PC-9 (cell line): ENCODE results near the gene BTNL8. TPM values are rescaled to one million over a fixed set of nuclear protein-coding genes. Genes with fewer than 3 reads are reported as not detected.
A peak's percentile ranks its signal among the peaks of the same experiment; 100 is the strongest.

ENCODE experiments used
- Bru-seq: library from RNA; stranded (reverse); fragments of 400-500 nt; gene quantifications from one replicate; lab custom pipeline; 2021; lab: Mats Ljungman, UMichigan
- BruChase-seq, 2 experiments: library from RNA; stranded (reverse); fragments of 400-500 nt; gene quantifications; one replicate each; lab custom pipeline; 2021; lab: Mats Ljungman, UMichigan
- BruUV-seq: library from RNA; stranded (reverse); fragments of 400-500 nt; replicated peaks from 2 replicates; lab custom pipeline; 2021; lab: Mats Ljungman, UMichigan
- CTCF ChIA-PET: fragments of 300-600 bp; sonication (Branson Sonifier 250); formaldehyde crosslinking; loops from one replicate; lab custom pipeline; 2022; ENCODE audit warnings: antibody characterized with exemption; lab: Charles Lee
- POLR2A ChIA-PET: fragments of 300-600 bp; sonication (Branson Sonifier 250); formaldehyde crosslinking; loops from one replicate; lab custom pipeline; 2022; ENCODE audit warnings: antibody characterized with exemption; ENCODE audit not compliant: unreplicated experiment; lab: Charles Lee
- DNase-seq, 2 experiments: peaks; one replicate each; pipeline versions ENCODE4 v3.0.0 to v3.0.0-alpha.2; 2015 to 2022; ENCODE audit warnings: mixed read lengths in 1 of 2
- H2AFZ ChIP-seq: fragments of 200-600 bp; sonication (generic); 2 replicates; pipeline ENCODE4 v1.8.1; 2017; ENCODE audit warnings: antibody characterized with exemption
- H3F3A ChIP-seq: fragments of 200-600 bp; sonication (generic); 2 replicates; pipeline ENCODE4 v1.8.1; 2017; ENCODE audit warnings: antibody characterized with exemption, mild to moderate bottlenecking, low read depth; ENCODE audit not compliant: insufficient read depth
- H3K27ac ChIP-seq: fragments of 200-600 bp; sonication (generic); 2 replicates; pipeline ENCODE4 v1.6.1; 2016; ENCODE audit warnings: mixed run types
- H3K27me3 ChIP-seq: fragments of 200-600 bp; sonication (generic); 2 replicates; pipeline ENCODE4 v1.6.1; 2016; ENCODE audit warnings: low read depth, mixed run types; ENCODE audit not compliant: insufficient read depth
- H3K36me3 ChIP-seq: fragments of 200-600 bp; sonication (generic); 2 replicates; pipeline ENCODE4 v1.6.1; 2016; ENCODE audit warnings: low read depth, mixed run types
- H3K4me1 ChIP-seq: fragments of 200-600 bp; sonication (generic); replicated peaks from 2 replicates; pipeline ENCODE4 v1.6.1; 2016; ENCODE audit warnings: mixed run types; ENCODE audit not compliant: insufficient read depth
- H3K4me2 ChIP-seq: fragments of 200-600 bp; sonication (generic); 2 replicates; pipeline ENCODE4 v1.6.1; 2017; ENCODE audit warnings: mixed run types
- H3K4me3 ChIP-seq: fragments of 200-600 bp; sonication (generic); 2 replicates; pipeline ENCODE4 v1.6.1; 2016; ENCODE audit warnings: mixed run types
- H3K79me2 ChIP-seq: fragments of 200-600 bp; sonication (generic); 2 replicates; pipeline ENCODE4 v1.6.1; 2017; ENCODE audit warnings: low read depth, mixed run types
- H3K9me2 ChIP-seq: fragments of 200-600 bp; sonication (generic); 2 replicates; pipeline ENCODE4 v1.8.1; 2017; ENCODE audit warnings: mild to moderate bottlenecking; ENCODE audit not compliant: insufficient read depth
- H3K9me3 ChIP-seq: fragments of 200-600 bp; sonication (generic); 2 replicates; pipeline ENCODE4 v1.8.1; 2016; ENCODE audit warnings: low read depth; ENCODE audit not compliant: insufficient read depth
- H4K20me1 ChIP-seq: fragments of 200-600 bp; sonication (generic); 2 replicates; pipeline ENCODE4 v1.8.1; 2017; ENCODE audit not compliant: insufficient read depth
- EZH2 ChIP-seq: fragments of 200-600 bp; sonication (generic); IDR thresholded peaks from 2 replicates; pipeline ENCODE4 v1.8.0; 2017; ENCODE audit warnings: antibody characterized with exemption, low read depth
- intact Hi-C: fragments of 100-400 bp; cut with micrococcal nuclease; formaldehyde crosslinking; loops from one replicate; pipeline ENCODE4 v1.10.0; 2022; ENCODE audit not compliant: unreplicated experiment
- long read RNA-seq: library from polyadenylated mRNA; stranded (forward); transcript quantifications from one replicate; pipeline ENCODE4 v2.0.0, GENCODE V29; 2022
- total RNA-seq: library from RNA; stranded (reverse); gene quantifications from 2 replicates; pipeline ENCODE4 v1.2.3, GENCODE V29; 2021
- TF ChIP-seq, protein P1 (sequence below): fragments of 200-600 bp; sonication (generic); conservative IDR thresholded peaks from 2 replicates; pipeline ENCODE4 v1.6.1; 2017; ENCODE audit warnings: mixed run types, antibody characterized with exemption, mild to moderate bottlenecking, moderate library complexity

The BTNL8 gene, protein sequence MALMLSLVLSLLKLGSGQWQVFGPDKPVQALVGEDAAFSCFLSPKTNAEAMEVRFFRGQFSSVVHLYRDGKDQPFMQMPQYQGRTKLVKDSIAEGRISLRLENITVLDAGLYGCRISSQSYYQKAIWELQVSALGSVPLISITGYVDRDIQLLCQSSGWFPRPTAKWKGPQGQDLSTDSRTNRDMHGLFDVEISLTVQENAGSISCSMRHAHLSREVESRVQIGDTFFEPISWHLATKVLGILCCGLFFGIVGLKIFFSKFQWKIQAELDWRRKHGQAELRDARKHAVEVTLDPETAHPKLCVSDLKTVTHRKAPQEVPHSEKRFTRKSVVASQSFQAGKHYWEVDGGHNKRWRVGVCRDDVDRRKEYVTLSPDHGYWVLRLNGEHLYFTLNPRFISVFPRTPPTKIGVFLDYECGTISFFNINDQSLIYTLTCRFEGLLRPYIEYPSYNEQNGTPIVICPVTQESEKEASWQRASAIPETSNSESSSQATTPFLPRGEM
- total RNA-seq (not detected in 2 replicates), Bru-seq, nascent RNA (percentile 8 among the genes with signal in this experiment), BruChase-seq, experiment 1, labeled RNA remaining after a 2-hour chase (percentile 5 among the genes with signal in this experiment), BruChase-seq, experiment 2, labeled RNA remaining after a 6-hour chase (percentile 9 among the genes with signal in this experiment)
- long read RNA-seq, result 0 reads

DNA sequence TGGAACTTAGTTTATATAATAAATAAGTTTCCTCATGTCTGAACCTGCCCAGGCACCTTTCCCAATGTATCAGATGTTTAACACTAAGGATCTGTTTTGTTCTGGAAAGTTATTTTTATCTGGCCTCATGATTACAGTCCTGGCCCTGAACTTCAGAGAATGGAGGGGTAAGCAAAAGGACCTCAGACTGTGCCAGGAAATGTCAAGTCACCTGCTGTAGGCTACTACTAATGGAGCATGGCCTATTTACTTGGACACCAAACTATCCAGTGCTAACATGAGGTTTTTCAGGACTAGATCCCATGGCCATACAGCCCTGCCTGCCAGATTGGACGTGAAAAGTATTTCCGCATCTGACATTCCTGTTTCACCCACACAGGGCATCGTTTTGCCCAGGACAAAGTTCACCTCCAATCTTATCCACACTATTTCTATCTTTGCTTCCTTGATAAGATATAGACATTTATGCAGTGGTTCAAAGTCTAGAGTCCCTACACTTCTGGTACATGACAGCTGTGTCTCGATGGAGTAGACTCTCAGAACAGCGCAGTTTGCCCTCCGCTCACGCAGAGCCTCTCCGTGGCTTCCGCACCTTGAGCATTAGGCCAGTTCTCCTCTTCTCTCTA is at the start of gene BTNL8:
Gene BTNL8 (plus strand): TSS at position 539 of the 626 bp plus-strand sequence. CDS start 152 bp downstream, outside the sequence.
- peaks cover 27% of the 10 kb centered on the region for H3K27me3 ChIP-seq

DNA sequence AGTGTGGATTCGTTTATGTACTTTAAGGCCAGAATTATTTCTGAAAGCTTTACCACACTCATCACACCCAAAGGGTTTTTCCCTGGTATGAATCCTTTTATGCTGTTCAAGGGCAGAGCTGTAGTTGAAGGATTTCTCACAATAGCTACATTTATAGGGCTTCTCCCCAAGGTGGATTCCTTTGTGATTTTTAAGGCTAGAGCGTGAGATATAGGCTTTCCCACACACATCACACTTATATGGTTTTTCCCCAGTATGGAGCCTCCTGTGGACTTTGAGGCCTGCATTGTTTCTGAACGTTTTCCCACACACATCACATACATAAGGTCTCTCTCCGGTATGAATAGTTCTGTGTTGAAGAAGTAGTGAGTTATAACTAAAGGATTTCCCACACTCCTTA is 49.1 kb upstream of the BTNL8 start:
- Histone ChIP-seq H3K9me3 (peaks cover 86% of the 10 kb centered on the region), H2AFZ (no peak overlapping the region), H3K9me2 (no peaks in the 10 kb centered on the region), H3K4me3 (peak overlapping the region; percentile 16), H3K4me1 (no peaks in the 10 kb centered on the region), H3K27ac (no peak overlapping the region), H3K27me3 (no peaks in the 10 kb centered on the region), H4K20me1 (no peaks in the 10 kb centered on the region), H3K79me2 (no peaks in the 10 kb centered on the region), H3K36me3 (peaks cover 56% of the 10 kb centered on the region), H3F3A (no peaks in the 10 kb centered on the region), H3K4me2 (no peak overlapping the region)
- no peak for DNase-seq
- POLR2A ChIA-PET, result no interaction called here
- CTCF ChIA-PET, result no interaction called here
- TF ChIP-seq, protein P1, sequence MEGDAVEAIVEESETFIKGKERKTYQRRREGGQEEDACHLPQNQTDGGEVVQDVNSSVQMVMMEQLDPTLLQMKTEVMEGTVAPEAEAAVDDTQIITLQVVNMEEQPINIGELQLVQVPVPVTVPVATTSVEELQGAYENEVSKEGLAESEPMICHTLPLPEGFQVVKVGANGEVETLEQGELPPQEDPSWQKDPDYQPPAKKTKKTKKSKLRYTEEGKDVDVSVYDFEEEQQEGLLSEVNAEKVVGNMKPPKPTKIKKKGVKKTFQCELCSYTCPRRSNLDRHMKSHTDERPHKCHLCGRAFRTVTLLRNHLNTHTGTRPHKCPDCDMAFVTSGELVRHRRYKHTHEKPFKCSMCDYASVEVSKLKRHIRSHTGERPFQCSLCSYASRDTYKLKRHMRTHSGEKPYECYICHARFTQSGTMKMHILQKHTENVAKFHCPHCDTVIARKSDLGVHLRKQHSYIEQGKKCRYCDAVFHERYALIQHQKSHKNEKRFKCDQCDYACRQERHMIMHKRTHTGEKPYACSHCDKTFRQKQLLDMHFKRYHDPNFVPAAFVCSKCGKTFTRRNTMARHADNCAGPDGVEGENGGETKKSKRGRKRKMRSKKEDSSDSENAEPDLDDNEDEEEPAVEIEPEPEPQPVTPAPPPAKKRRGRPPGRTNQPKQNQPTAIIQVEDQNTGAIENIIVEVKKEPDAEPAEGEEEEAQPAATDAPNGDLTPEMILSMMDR, result no peak
- TF ChIP-seq EZH2, result no peak
- intact Hi-C loops, result no loop called here
- no TSS peak for BruUV-seq

More for the DNA sequence above, at the start of gene BTNL8:
- Histone ChIP-seq H3K9me3 (no peaks in the 10 kb centered on the region), H3K4me1 (no peaks in the 10 kb centered on the region), H3K36me3 (no peaks in the 10 kb centered on the region), H3K27ac (no peak within 1 kb of the TSS), H3K9me2 (no peaks in the 10 kb centered on the region), H2AFZ (no peak within 1 kb of the TSS), H4K20me1 (no peaks in the 10 kb centered on the region), H3K4me3 (no peak within 1 kb of the TSS), H3K4me2 (peak within 1 kb of the TSS; percentile 32; the same call in 1 of the 2 replicates), H3F3A (no peaks in the 10 kb centered on the region), H3K79me2 (no peaks in the 10 kb centered on the region)
- POLR2A ChIA-PET, result no interaction called here
- CTCF ChIA-PET, result no interaction called here
- intact Hi-C loops, result no loop called here
- TF ChIP-seq, protein P1, result no peak
- TF ChIP-seq EZH2, result no peak
- no peak for DNase-seq
- no TSS peak for BruUV-seq

DNA sequence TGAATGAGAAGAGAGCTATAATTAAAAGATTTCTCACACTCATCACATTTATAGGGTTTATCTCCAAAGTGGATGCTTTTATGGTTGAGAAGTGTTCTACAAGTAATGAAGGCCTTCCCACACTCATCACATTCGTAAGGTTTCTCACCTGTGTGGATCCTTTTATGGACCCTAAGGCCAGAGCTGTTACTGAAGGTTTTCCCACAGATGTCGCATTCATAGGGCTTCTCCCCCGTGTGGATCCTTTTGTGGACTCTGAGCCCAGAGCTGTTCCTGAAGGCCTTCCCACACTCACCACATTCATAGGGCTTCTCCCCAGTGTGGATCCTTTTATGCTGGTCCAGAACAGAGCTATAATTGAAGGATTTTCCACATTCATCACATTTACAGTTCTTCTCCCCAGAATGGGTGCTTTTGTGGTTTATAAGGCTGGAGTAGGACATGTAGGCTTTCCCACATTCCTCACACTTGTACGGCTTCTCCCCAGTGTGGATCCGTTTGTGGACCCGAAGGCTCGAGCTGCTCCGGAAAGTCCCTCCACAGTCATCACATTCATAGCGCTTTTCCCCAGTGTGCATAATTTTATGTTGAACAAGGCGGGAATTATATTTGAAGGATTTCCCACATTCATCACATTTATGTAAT is 48.4 kb upstream of the BTNL8 start:
- DNase-seq, result no peak
- H3K9me3 ChIP-seq, result peaks cover 84% of the 10 kb centered on the region
- H3K4me3 ChIP-seq, result peak overlapping the region; percentile 16
- no peaks in the 10 kb centered on the region for H3K27me3 ChIP-seq
- no peaks in the 10 kb centered on the region for H3K79me2 ChIP-seq
- no peak overlapping the region for H3K4me2 ChIP-seq
- H2AFZ ChIP-seq, result no peak overlapping the region
- peaks cover 60% of the 10 kb centered on the region for H3K36me3 ChIP-seq
- CTCF ChIA-PET, result no interaction called here
- H3K27ac ChIP-seq, result no peak overlapping the region
- no TSS peak for BruUV-seq
- H3K9me2 ChIP-seq, result no peaks in the 10 kb centered on the region
- H4K20me1 ChIP-seq, result no peaks in the 10 kb centered on the region
- POLR2A ChIA-PET, result no interaction called here
- intact Hi-C loops, result no loop called here
- TF ChIP-seq, protein P1, result no peak
- TF ChIP-seq EZH2, result no peak
- no peaks in the 10 kb centered on the region for H3K4me1 ChIP-seq
- H3F3A ChIP-seq, result no peaks in the 10 kb centered on the region
